Smooth muscle cell of the pulmonary artery (primary cell): ENCODE results near the gene OR10A2. TPM values are rescaled to one million over a fixed set of nuclear protein-coding genes. Genes with fewer than 3 reads are reported as not detected.

Experiments
- total RNA-seq: library from RNA; depleted of rRNA; stranded (reverse); fragments of >200 nt; gene quantifications from 2 replicates; pipeline ENCODE4 v1.2.3, GENCODE V29; 2014

OR10A2 gene, protein sequence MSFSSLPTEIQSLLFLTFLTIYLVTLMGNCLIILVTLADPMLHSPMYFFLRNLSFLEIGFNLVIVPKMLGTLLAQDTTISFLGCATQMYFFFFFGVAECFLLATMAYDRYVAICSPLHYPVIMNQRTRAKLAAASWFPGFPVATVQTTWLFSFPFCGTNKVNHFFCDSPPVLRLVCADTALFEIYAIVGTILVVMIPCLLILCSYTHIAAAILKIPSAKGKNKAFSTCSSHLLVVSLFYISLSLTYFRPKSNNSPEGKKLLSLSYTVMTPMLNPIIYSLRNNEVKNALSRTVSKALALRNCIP
- total RNA-seq, result not detected in 2 replicates

DNA sequence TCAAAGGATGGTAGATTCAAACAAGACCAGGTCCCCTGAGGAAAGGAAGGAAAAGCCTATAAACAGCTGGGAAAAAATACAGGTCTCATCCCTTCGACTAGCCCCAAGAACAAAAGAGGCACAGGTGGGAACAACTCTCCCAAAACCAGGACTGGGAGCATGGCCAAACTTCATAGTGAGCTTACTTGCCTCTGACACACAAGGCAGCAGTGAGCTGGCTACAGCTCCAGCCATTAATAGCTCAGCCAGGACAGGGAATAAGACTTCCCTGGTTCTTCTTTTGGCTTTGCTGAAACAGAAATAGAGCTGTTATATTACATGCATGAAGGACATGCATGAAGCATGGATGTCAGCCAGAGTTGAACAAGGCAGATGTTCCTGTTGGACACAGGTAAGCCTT lies at the start of gene OR10A2:
Gene OR10A2 (plus strand): TSS at position 97 of the 400 bp plus-strand sequence. CDS start 6,698 bp downstream, outside the sequence.

DNA sequence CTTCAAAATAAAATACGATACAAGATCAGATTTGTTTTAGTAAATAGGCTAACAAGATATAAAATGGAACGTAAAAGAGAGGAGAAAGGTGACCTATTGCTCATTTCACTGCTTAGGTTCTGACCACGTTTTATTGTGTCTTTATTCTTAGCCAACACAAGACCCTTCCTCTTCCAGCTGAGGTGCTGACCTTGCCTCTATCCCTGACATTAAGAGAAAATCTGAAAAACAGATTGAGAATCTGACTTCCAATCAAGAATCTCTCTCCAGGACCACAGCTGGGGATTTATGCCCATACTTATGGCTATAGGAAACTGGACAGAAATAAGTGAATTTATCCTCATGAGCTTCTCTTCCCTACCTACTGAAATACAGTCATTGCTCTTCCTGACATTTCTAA lies 17.5 kb upstream of the OR10A2 start, which contains the start of gene OR10A5:
Gene OR10A5 (plus strand): TSS at position 301 of the 400 bp plus-strand sequence. CDS start 0 bp downstream, at position 301.

DNA sequence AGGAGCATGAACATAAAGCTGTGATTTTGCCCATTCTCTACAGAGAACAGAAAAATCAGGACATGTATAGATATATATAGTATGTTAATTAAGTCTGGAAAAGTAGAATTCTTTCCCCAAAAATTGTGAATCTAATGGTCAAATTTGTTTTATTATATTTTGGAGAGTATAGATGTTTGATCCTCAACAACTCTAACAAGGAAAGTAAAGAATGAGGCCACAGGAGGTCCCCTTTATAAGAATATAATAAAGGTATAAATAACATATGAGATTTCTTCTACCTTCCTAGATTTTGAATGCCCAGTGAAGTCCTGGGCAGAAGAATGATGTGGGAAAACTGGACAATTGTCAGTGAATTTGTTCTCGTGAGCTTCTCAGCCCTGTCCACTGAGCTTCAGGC lies 13.5 kb downstream of the OR10A2 start, which contains the start of gene OR10A4:
Gene OR10A4 (plus strand): TSS at position 301 of the 400 bp plus-strand sequence. CDS start 23 bp downstream, at position 324.

DNA sequence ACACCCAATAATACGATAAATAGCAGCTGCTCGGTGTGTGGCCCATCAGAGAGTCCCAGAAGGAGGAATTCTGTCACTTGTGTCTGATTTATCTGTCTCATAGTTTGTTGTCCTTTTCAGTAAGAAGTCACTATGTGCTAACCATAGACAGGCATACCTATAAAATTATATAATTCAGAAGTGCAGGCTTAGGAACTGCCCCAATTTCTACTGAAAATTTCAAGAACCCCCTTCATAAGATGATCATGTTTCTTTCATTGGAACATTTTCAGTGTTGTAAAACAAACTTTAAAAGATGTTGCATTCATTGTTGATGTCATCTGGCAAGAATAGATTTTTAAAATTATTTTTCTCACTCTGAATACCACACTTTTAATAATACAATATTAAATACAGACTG lies 29.5 kb downstream of the OR10A2 start, which contains the start of gene OR2D2:
Gene OR2D2 (minus strand): TSS at position 101 of the 400 bp plus-strand sequence. CDS start 0 bp downstream, at position 101.

DNA sequence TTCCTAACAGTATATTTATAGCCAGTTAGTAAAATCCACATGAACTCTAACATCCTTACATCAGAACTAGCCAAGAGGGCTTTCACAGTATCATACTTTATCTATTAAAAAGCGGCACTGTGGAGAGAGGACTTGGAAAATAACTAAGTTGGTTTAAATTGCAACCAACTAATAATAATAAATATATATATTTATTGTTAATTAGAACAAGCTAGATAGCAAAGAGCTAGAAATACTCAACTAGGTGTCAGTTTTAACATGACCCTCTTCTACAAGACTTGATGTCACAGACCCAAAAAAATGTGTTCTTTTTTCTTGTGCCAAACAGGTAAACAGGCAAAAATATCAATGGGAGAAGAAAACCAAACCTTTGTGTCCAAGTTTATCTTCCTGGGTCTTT lies 57.8 kb downstream of the OR10A2 start, which contains the start of gene OR2D3:
Gene OR2D3 (plus strand): TSS at position 301 of the 400 bp plus-strand sequence. CDS start 0 bp downstream, at position 301.

Other genes starting within 250 kb of the OR10A2 start
- 294 and 429 TPM in 2 replicates for gene TPP1, start 243.6 kb upstream of the OR10A2 start, total RNA-seq
- 6.6 and 52.4 TPM in 2 replicates for gene DCHS1, start 207.2 kb upstream of the OR10A2 start, total RNA-seq
- 49.8 and 61.2 TPM in 2 replicates for gene MRPL17, start 179.7 kb upstream of the OR10A2 start, total RNA-seq
- gene OR2AG2, start 91.1 kb upstream of the OR10A2 start, total RNA-seq, result 0.10 and 0.13 TPM in 2 replicates
- not detected in 2 replicates for gene OR2AG1, start 80.0 kb upstream of the OR10A2 start, total RNA-seq
- 0.13 and 0.26 TPM in 2 replicates for gene OR6A2, start 63.4 kb upstream of the OR10A2 start, total RNA-seq
- gene OR10A5, start 17.4 kb upstream of the OR10A2 start, total RNA-seq, result not detected in 2 replicates
- not detected in 2 replicates for gene OR10A4, start 13.6 kb downstream of the OR10A2 start, total RNA-seq
- 0.13 and 0.36 TPM in 2 replicates for gene OR2D2, start 29.4 kb downstream of the OR10A2 start, total RNA-seq
- gene OR2D3, start 57.9 kb downstream of the OR10A2 start, total RNA-seq, result not detected in 2 replicates
- gene ZNF215, start 63.4 kb downstream of the OR10A2 start, total RNA-seq, result 2.6 and 3.8 TPM in 2 replicates
- gene ZNF214, start 157.3 kb downstream of the OR10A2 start, total RNA-seq, result 2.6 and 2.7 TPM in 2 replicates
- 0.07 and 0.10 TPM in 2 replicates for gene NLRP14, start 157.4 kb downstream of the OR10A2 start, total RNA-seq
- gene RBMXL2, start 225.9 kb downstream of the OR10A2 start, total RNA-seq, result not detected in 2 replicates